HepG2 (cell line): ENCODE results near the gene SLC34A3. TPM values are rescaled to one million over a fixed set of nuclear protein-coding genes. Genes with fewer than 3 reads are reported as not detected.

Source experiments
- BRD4 ChIP-seq: sonication (generic); formaldehyde crosslinking; IDR thresholded peaks from 2 replicates; pipeline ENCODE4 v1.4.0; 2020; ENCODE audit warnings: missing genetic modification reagents
- CHCHD3 ChIP-seq: sonication (generic); formaldehyde crosslinking; IDR thresholded peaks from 2 replicates; pipeline ENCODE4 v1.8.0; 2022; ENCODE audit warnings: mild to moderate bottlenecking, missing genetic modification reagents, moderate library complexity
- DZIP1 ChIP-seq: sonication (generic); formaldehyde crosslinking; IDR thresholded peaks from 2 replicates; pipeline ENCODE4 v1.5.0; 2020; ENCODE audit warnings: mild to moderate bottlenecking, missing genetic modification reagents
- NFE2L1 ChIP-seq: sonication (generic); formaldehyde crosslinking; IDR thresholded peaks from 2 replicates; pipeline ENCODE4 v1.4.0; 2020; ENCODE audit warnings: missing genetic modification reagents, mild to moderate bottlenecking, borderline replicate concordance
- PLSCR1 ChIP-seq: sonication (generic); formaldehyde crosslinking; IDR thresholded peaks from 2 replicates; pipeline ENCODE4 v1.5.0; 2020; ENCODE audit warnings: missing genetic modification reagents, mild to moderate bottlenecking, borderline replicate concordance
- RBM39 ChIP-seq: fragments of 200-400 bp; formaldehyde crosslinking; IDR thresholded peaks from one replicate; pipeline ENCODE4 v1.6.1; 2018; ENCODE audit warnings: antibody characterized with exemption, mild to moderate bottlenecking, low read depth, low read length; ENCODE audit not compliant: poor library complexity, severe bottlenecking
- RNF2 ChIP-seq: fragments of 450-650 bp; conservative IDR thresholded peaks from 2 replicates; pipeline ENCODE4 v1.6.1; 2016; ENCODE audit warnings: low read depth
- SMARCC2 ChIP-seq: fragments of 450-650 bp; IDR thresholded peaks from 2 replicates; pipeline ENCODE4 v1.6.1; 2017; ENCODE audit warnings: antibody characterized with exemption, mild to moderate bottlenecking
- YEATS4 ChIP-seq: sonication (generic); formaldehyde crosslinking; IDR thresholded peaks from 2 replicates; pipeline ENCODE4 v1.4.0; 2020; ENCODE audit warnings: missing genetic modification reagents, borderline replicate concordance
- ZBED4 ChIP-seq: sonication (generic); formaldehyde crosslinking; IDR thresholded peaks from 2 replicates; pipeline ENCODE4 v1.4.0; 2020; ENCODE audit warnings: missing genetic modification reagents, borderline replicate concordance
- ZBTB44 ChIP-seq: sonication (generic); formaldehyde crosslinking; IDR thresholded peaks from 2 replicates; pipeline ENCODE4 v1.4.0; 2020; ENCODE audit warnings: missing genetic modification reagents
- ZBTB7B ChIP-seq: sonication (generic); formaldehyde crosslinking; IDR thresholded peaks from 2 replicates; pipeline ENCODE4 v1.4.0; 2020; ENCODE audit warnings: missing genetic modification reagents
- ZNF230 ChIP-seq: sonication (generic); formaldehyde crosslinking; IDR thresholded peaks from 2 replicates; pipeline ENCODE4 v1.4.0; 2020; ENCODE audit warnings: mild to moderate bottlenecking, missing genetic modification reagents
- ZNF3 ChIP-seq: IDR thresholded peaks from 2 replicates; pipeline ENCODE4 v1.7.0; 2017; ENCODE audit warnings: inconsistent platforms
- ZNF557 ChIP-seq: sonication (generic); formaldehyde crosslinking; IDR thresholded peaks from 2 replicates; pipeline ENCODE4 v1.4.0; 2020; ENCODE audit warnings: missing genetic modification reagents
- ZNF672 ChIP-seq: sonication (generic); formaldehyde crosslinking; IDR thresholded peaks from 2 replicates; pipeline ENCODE4 v1.8.1; 2022; ENCODE audit warnings: missing genetic modification reagents
- ZNF724P ChIP-seq: sonication (generic); formaldehyde crosslinking; IDR thresholded peaks from 2 replicates; pipeline ENCODE4 v1.8.0; 2022; ENCODE audit warnings: missing genetic modification reagents, borderline replicate concordance
- ZNF737 ChIP-seq: sonication (generic); formaldehyde crosslinking; IDR thresholded peaks from 2 replicates; pipeline ENCODE4 v1.5.0; 2020; ENCODE audit warnings: missing genetic modification reagents, mild to moderate bottlenecking, borderline replicate concordance
- ZNF746 ChIP-seq: sonication (generic); formaldehyde crosslinking; IDR thresholded peaks from 2 replicates; pipeline ENCODE4 v1.8.0; 2022; ENCODE audit warnings: mild to moderate bottlenecking, missing genetic modification reagents
- ZNF788 ChIP-seq: sonication (generic); formaldehyde crosslinking; IDR thresholded peaks from 2 replicates; pipeline ENCODE4 v1.5.0; 2020; ENCODE audit warnings: mild to moderate bottlenecking, missing genetic modification reagents, borderline replicate concordance
- ZSCAN29 ChIP-seq: sonication (generic); formaldehyde crosslinking; conservative IDR thresholded peaks from 2 replicates; pipeline ENCODE4 v1.4.0; 2020; ENCODE audit warnings: mild to moderate bottlenecking, missing genetic modification reagents
- polyA plus RNA-seq, 8 experiments: library from polyadenylated mRNA; depleted of rRNA in 3 of 8; stranded (reverse) in 7 of 8; unstranded in 1 of 8; fragments of >200 nt; fragmentation: Illumina TruSeq in 4 of 8; extraction: Trizol in 4 of 8; gene quantifications; 2 replicates each; pipeline versions ENCODE4 v1.2.1 to v1.2.3, GENCODE V29; 2011 to 2016; ENCODE audit warnings: low read depth in 4 of 8, missing spikeins in 1 of 8, mixed read lengths in 1 of 8; ENCODE audit not compliant: insufficient read depth in 1 of 8
- total RNA-seq, 5 experiments: library from RNA; depleted of rRNA; stranded (reverse); fragments of >200 nt; fragmentation: Illumina TruSeq; extraction: Trizol; gene quantifications; 2 replicates each; pipeline ENCODE4 v1.2.3, GENCODE V29; 2016; ENCODE audit warnings: low read depth in 1 of 5

Gene SLC34A3
- total and polyA plus RNA-seq, 2 of the 13 experiments (the other 11 are each of a cell fraction or from before 2014, with no cell fraction given) = 0.07 to 1.0 TPM

- TF ChIP-seq ZBED4 (CRISPR knock-in tag) = no peak
- TF ChIP-seq CHCHD3 = no peak
- TF ChIP-seq RNF2 = no peak
- no peak for TF ChIP-seq PLSCR1
- TF ChIP-seq ZNF230 = no peak; the same call in 1 of the 2 replicates
- TF ChIP-seq RBM39 = no peak
- TF ChIP-seq ZNF3 (CRISPR knock-in tag) = no peak
- TF ChIP-seq ZNF746 (CRISPR knock-in tag) = no peak
- TF ChIP-seq ZBTB7B (CRISPR knock-in tag) = 0 out of 2 replicates have a peak, but pooled peaks have one; percentile 14
- no peak for TF ChIP-seq ZNF672 (CRISPR knock-in tag)
- TF ChIP-seq ZBTB44 (CRISPR knock-in tag) = no peak
- no peak for TF ChIP-seq ZNF557 (CRISPR knock-in tag)
- no peak for TF ChIP-seq DZIP1 (CRISPR knock-in tag)
- TF ChIP-seq NFE2L1 (CRISPR knock-in tag) = no peak; the same call in 1 of the 2 replicates
- no peak for TF ChIP-seq YEATS4
- no peak for TF ChIP-seq BRD4 (CRISPR knock-in tag)
- TF ChIP-seq SMARCC2 = no peak
- TF ChIP-seq ZNF737 (CRISPR knock-in tag) = no peak
- TF ChIP-seq ZNF788 = no peak; the same call in 1 of the 2 replicates
- no peak for TF ChIP-seq ZNF724P (CRISPR knock-in tag)
- TF ChIP-seq ZSCAN29 (CRISPR knock-in tag) = no peak; the same call in 1 of the 2 replicates
These were observed 7.4 kb upstream of the SLC34A3 start (continued) for GRCh38 chr9:137223078-137223970.
